ENCODE results near the gene AGBL1. TPM values are rescaled to one million over a fixed set of nuclear protein-coding genes. Genes with fewer than 3 reads are reported as not detected.

Gene AGBL1
- total RNA-seq, 1 donor from 2014 or later: not detected

GRCh38 chr15:86556396-86557017, 476.8 kb downstream of the AGBL1 start:
- Histone ChIP-seq H3K9me3 (ENCODE audit: insufficient read depth, low read depth, low read length) (no peaks in the 10 kb centered on the region), H4K20me1 (ENCODE audit: insufficient read depth, low read length) (no peaks in the 10 kb centered on the region), H3K27ac (ENCODE audit: low read depth, low read length) (no peak overlapping the region), H3K4me1 (ENCODE audit: insufficient read depth, low read length) (no peaks in the 10 kb centered on the region), H3K27me3 (ENCODE audit: insufficient read depth, low read length) (no peaks in the 10 kb centered on the region), H3K4me3 (ENCODE audit: insufficient read depth, low read depth, low read length) (no peak overlapping the region), H3K36me3 (ENCODE audit: insufficient read depth, low read length) (no peaks in the 10 kb centered on the region), H3K79me2 (ENCODE audit: insufficient read depth, low read length) (no peaks in the 10 kb centered on the region), H2AFZ (ENCODE audit: low read depth, low read length) (no peak overlapping the region), H3K4me2 (ENCODE audit: low read length) (peak overlapping the region; percentile 8), H3K9ac (ENCODE audit: low read length) (no peak overlapping the region)
- Mint-ChIP-seq H3K9me3 (ENCODE audit: unreplicated experiment) (peaks cover 2% of the 10 kb centered on the region), H3K4me1 (ENCODE audit: low read depth, unreplicated experiment) (peaks cover 30% of the 10 kb centered on the region), H3K27ac (ENCODE audit: unreplicated experiment) (no peak overlapping the region), H3K36me3 (ENCODE audit: low read depth, unreplicated experiment) (no peaks in the 10 kb centered on the region), H3K27me3 (ENCODE audit: low read depth, unreplicated experiment) (no peaks in the 10 kb centered on the region), H3K4me3 (ENCODE audit: unreplicated experiment) (no peak overlapping the region)
- FAIRE-seq: no peak
- no peak for DNase-seq (ENCODE audit: low read depth)
- no peak for TF ChIP-seq EZH2 (IDR thresholded peaks at IDR 0.05; ENCODE audit: insufficient read depth, low read length)
- TF ChIP-seq, protein P1, sequence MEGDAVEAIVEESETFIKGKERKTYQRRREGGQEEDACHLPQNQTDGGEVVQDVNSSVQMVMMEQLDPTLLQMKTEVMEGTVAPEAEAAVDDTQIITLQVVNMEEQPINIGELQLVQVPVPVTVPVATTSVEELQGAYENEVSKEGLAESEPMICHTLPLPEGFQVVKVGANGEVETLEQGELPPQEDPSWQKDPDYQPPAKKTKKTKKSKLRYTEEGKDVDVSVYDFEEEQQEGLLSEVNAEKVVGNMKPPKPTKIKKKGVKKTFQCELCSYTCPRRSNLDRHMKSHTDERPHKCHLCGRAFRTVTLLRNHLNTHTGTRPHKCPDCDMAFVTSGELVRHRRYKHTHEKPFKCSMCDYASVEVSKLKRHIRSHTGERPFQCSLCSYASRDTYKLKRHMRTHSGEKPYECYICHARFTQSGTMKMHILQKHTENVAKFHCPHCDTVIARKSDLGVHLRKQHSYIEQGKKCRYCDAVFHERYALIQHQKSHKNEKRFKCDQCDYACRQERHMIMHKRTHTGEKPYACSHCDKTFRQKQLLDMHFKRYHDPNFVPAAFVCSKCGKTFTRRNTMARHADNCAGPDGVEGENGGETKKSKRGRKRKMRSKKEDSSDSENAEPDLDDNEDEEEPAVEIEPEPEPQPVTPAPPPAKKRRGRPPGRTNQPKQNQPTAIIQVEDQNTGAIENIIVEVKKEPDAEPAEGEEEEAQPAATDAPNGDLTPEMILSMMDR (IDR thresholded peaks at IDR 0.05; ENCODE audit: insufficient read depth, low read depth, low read length): no peak

DNA sequence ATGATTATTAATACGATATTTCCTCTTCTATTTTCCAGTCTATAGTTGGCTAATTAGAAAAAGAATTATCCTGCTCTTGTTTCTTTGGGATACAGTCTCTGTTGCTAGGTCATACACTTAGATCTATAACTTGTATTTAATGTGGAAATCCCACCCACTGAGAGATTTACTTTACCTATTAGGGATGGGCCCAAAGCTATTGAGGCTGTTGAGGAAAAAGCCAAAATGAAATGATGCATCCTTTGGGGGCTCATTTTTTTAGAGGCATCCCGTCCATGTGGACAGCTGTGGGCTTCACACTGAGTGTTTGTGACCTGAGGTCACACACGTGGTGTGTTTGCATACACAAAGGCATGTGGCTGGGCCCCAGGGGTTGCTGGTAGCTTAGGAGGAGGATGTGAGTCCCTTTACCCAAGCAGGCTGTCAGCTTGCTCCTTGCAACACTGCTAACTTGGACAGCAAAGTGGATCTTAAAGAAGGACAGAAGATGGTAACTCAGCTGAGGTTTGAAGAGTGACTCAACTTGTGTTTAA, 477.4 kb downstream of the AGBL1 start:
- peaks cover 3% of the 10 kb centered on the region for H3K9me3 Mint-ChIP-seq (ENCODE audit: unreplicated experiment)
- FAIRE-seq (no peak), DNase-seq (ENCODE audit: low read depth) (no peak)
- TF ChIP-seq EZH2 (IDR thresholded peaks at IDR 0.05; ENCODE audit: insufficient read depth, low read length): no peak
- TF ChIP-seq, protein P1 (IDR thresholded peaks at IDR 0.05; ENCODE audit: insufficient read depth, low read depth, low read length): no peak
- Histone ChIP-seq H2AFZ (ENCODE audit: low read depth, low read length) (no peak overlapping the region), H3K4me2 (ENCODE audit: low read length) (no peak overlapping the region), H3K27me3 (ENCODE audit: insufficient read depth, low read length) (no peaks in the 10 kb centered on the region), H3K9me3 (ENCODE audit: insufficient read depth, low read depth, low read length) (no peaks in the 10 kb centered on the region), H3K36me3 (ENCODE audit: insufficient read depth, low read length) (no peaks in the 10 kb centered on the region), H3K4me1 (ENCODE audit: insufficient read depth, low read length) (no peaks in the 10 kb centered on the region), H3K4me3 (ENCODE audit: insufficient read depth, low read depth, low read length) (no peak overlapping the region), H3K9ac (ENCODE audit: low read length) (no peak overlapping the region), H4K20me1 (ENCODE audit: insufficient read depth, low read length) (no peaks in the 10 kb centered on the region), H3K27ac (ENCODE audit: low read depth, low read length) (no peak overlapping the region), H3K79me2 (ENCODE audit: insufficient read depth, low read length) (no peaks in the 10 kb centered on the region)
- no peaks in the 10 kb centered on the region for H3K36me3 Mint-ChIP-seq (ENCODE audit: low read depth, unreplicated experiment)
- no peaks in the 10 kb centered on the region for H3K27me3 Mint-ChIP-seq (ENCODE audit: low read depth, unreplicated experiment)
- peaks cover 30% of the 10 kb centered on the region for H3K4me1 Mint-ChIP-seq (ENCODE audit: low read depth, unreplicated experiment)
- H3K4me3 Mint-ChIP-seq (ENCODE audit: unreplicated experiment): no peak overlapping the region
- H3K27ac Mint-ChIP-seq (ENCODE audit: unreplicated experiment): no peak overlapping the region

DNA sequence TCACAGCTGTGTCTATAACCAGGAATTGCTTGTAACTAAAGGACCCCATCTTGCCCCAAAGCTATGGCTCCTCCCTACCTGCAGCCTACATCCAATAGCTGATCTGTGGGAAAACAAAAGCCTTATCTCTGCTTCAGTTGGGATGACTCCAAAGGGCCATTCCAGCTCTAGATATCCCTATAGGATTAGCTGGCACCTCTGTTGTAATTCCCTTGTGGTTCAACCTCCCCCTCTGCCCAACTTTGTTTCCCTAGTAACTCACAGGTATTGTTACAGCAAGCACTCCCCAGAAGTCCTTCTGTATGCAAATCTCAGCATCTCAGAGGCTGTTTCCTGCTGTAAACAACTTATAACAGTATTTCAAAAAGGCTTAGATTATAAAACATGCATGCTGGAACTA, 478.6 kb downstream of the AGBL1 start:
- H3K27me3 ChIP-seq (ENCODE audit: insufficient read depth, low read length): no peaks in the 10 kb centered on the region
- peaks cover 9% of the 10 kb centered on the region for H3K9me3 Mint-ChIP-seq (ENCODE audit: unreplicated experiment)
- H3K36me3 Mint-ChIP-seq (ENCODE audit: low read depth, unreplicated experiment): no peaks in the 10 kb centered on the region
- no peak overlapping the region for H3K9ac ChIP-seq (ENCODE audit: low read length)
- no peak overlapping the region for H3K4me2 ChIP-seq (ENCODE audit: low read length)
- H3K27me3 Mint-ChIP-seq (ENCODE audit: low read depth, unreplicated experiment): no peaks in the 10 kb centered on the region
- no peaks in the 10 kb centered on the region for H3K36me3 ChIP-seq (ENCODE audit: insufficient read depth, low read length)
- no peak overlapping the region for H2AFZ ChIP-seq (ENCODE audit: low read depth, low read length)
- FAIRE-seq: no peak
- no peak overlapping the region for H3K27ac Mint-ChIP-seq (ENCODE audit: unreplicated experiment)
- DNase-seq (ENCODE audit: low read depth): no peak
- H3K79me2 ChIP-seq (ENCODE audit: insufficient read depth, low read length): no peaks in the 10 kb centered on the region
- H3K9me3 ChIP-seq (ENCODE audit: insufficient read depth, low read depth, low read length): no peaks in the 10 kb centered on the region
- peaks cover 27% of the 10 kb centered on the region for H3K4me1 Mint-ChIP-seq (ENCODE audit: low read depth, unreplicated experiment)
- H3K27ac ChIP-seq (ENCODE audit: low read depth, low read length): no peak overlapping the region
- H4K20me1 ChIP-seq (ENCODE audit: insufficient read depth, low read length): no peaks in the 10 kb centered on the region
- no peak overlapping the region for H3K4me3 Mint-ChIP-seq (ENCODE audit: unreplicated experiment)
- no peaks in the 10 kb centered on the region for H3K4me1 ChIP-seq (ENCODE audit: insufficient read depth, low read length)
- no peak for TF ChIP-seq EZH2 (IDR thresholded peaks at IDR 0.05; ENCODE audit: insufficient read depth, low read length)
- TF ChIP-seq, protein P1 (IDR thresholded peaks at IDR 0.05; ENCODE audit: insufficient read depth, low read depth, low read length): no peak
- no peak overlapping the region for H3K4me3 ChIP-seq (ENCODE audit: insufficient read depth, low read depth, low read length)
